Measurements from ENCODE around the gene ABCA10.

The ABCA10 gene

GRCh38 chr17:69271023-69271422 lies 42.4 kb upstream of the ABCA10 start:
- ChIA-PET POLR2A (no interaction called here), CTCF (no interaction called here)
- no peak overlapping the region for H3K4me3 ChIP-seq (ENCODE audit: low read depth, low read length)
- no peaks in the 10 kb centered on the region for H3K9me3 ChIP-seq (ENCODE audit: control insufficient read depth, insufficient read depth, low read depth, low read length)
- no peak overlapping the region for H3K27ac ChIP-seq (ENCODE audit: extremely low read depth, low read depth, low read length)
- H3K36me3 ChIP-seq (ENCODE audit: control insufficient read depth in 2 of 2, insufficient read depth in 1 of 2, low read length in 2 of 2): peaks cover 0 to 3% of the 10 kb centered on the region in 2 experiments; a peak in 1 of 3 replicates
- TF ChIP-seq ZBTB48 (tag by site-specific recombination; IDR thresholded peaks at IDR 0.05) (no peak), BCL11B (tag by site-specific recombination; IDR thresholded peaks at IDR 0.05; ENCODE audit: low read depth) (no peak), YY2 (tag by site-specific recombination; IDR thresholded peaks at IDR 0.05) (no peak), ZNF621 (tag by site-specific recombination; IDR thresholded peaks at IDR 0.05) (no peak), TSHZ1 (tag by site-specific recombination; IDR thresholded peaks at IDR 0.05; ENCODE audit: borderline replicate concordance) (no peak), ZNF555 (tag by site-specific recombination; conservative IDR thresholded peaks at IDR 0.05) (no peak), WT1 (tag by site-specific recombination; IDR thresholded peaks at IDR 0.05) (no peak), INSM2 (tag by site-specific recombination; IDR thresholded peaks at IDR 0.05) (no peak), HOXC10 (CRISPR knock-in tag; IDR thresholded peaks at IDR 0.05) (no peak), ZNF473 (tag by site-specific recombination; IDR thresholded peaks at IDR 0.05) (no peak), SP7 (tag by site-specific recombination; IDR thresholded peaks at IDR 0.05) (no peak), ZNF121 (tag by site-specific recombination; IDR thresholded peaks at IDR 0.05) (no peak), PRDM1 (tag by site-specific recombination; IDR thresholded peaks at IDR 0.05) (no peak)
- no peaks in the 10 kb centered on the region for H3K4me1 ChIP-seq (ENCODE audit: control insufficient read depth, insufficient read depth, low read length)

- Histone ChIP-seq H3K36me3 (ENCODE audit: control insufficient read depth in 2 of 2, insufficient read depth in 1 of 2, low read length in 2 of 2) (peaks cover 0 to 4% of the 10 kb centered on the region in 2 experiments; a peak in 1 of 3 replicates), H3K4me1 (ENCODE audit: control insufficient read depth, insufficient read depth, low read length) (no peaks in the 10 kb centered on the region), H3K9me3 (ENCODE audit: control insufficient read depth, insufficient read depth, low read depth, low read length) (no peaks in the 10 kb centered on the region), H3K27ac (ENCODE audit: extremely low read depth, low read depth, low read length) (no peak overlapping the region), H3K4me3 (ENCODE audit: low read depth, low read length) (no peak overlapping the region)
- ChIA-PET POLR2A (no interaction called here), CTCF (interaction anchor here (1.0 kb wide), 1 partner anchor 126 kb away, joined by 4 read pairs; no protein-coding TSS in a partner anchor)
- TF ChIP-seq ZNF629 (tag by site-specific recombination; IDR thresholded peaks at IDR 0.05): no peak
- peak; percentile 86 for TF ChIP-seq ZNF10 (tag by site-specific recombination; IDR thresholded peaks at IDR 0.05)
- no peak for TF ChIP-seq PRDM4 (tag by site-specific recombination; IDR thresholded peaks at IDR 0.05)
- TF ChIP-seq YY1 (tag by site-specific recombination; IDR thresholded peaks at IDR 0.05): no peak
Measured at GRCh38 chr17:69269131-69269998, 40.7 kb upstream of the ABCA10 start.
